Esophagus squamous epithelium (tissue), 5 donors: ENCODE data around the gene TMIE. TPM values are rescaled to one million over a fixed set of nuclear protein-coding genes. Genes with fewer than 3 reads are reported as not detected.

ENCODE experiments used
- DNase-seq: peaks from one replicate; lab custom pipeline; 2025; lab: John Stamatoyannopoulos, UW
- H3K27ac ChIP-seq, 4 donors: fragments of 200-600 bp; sonication (generic); one replicate each; pipeline ENCODE4 v1.5.1; 2016 to 2019; ENCODE audit warnings: mild to moderate bottlenecking in 1 of 4
- H3K27me3 ChIP-seq, 4 donors: fragments of 200-600 bp; sonication (generic); 1 replicate in 3 of 4; 2 replicates in 1 of 4; pipeline versions ENCODE4 v1.5.1 to v1.6.0; 2017 to 2021; ENCODE audit warnings: antibody characterized with exemption in 1 of 4
- H3K36me3 ChIP-seq, 3 donors: fragments of 200-600 bp; sonication (generic); one replicate each; pipeline ENCODE4 v1.5.1; 2016 to 2019
- H3K4me1 ChIP-seq, 3 donors: fragments of 200-600 bp; sonication (generic); one replicate each; pipeline ENCODE4 v1.5.1; 2017 to 2019
- H3K4me3 ChIP-seq, 4 donors: fragments of 200-600 bp; sonication (generic); 1 replicate in 3 of 4; 2 replicates in 1 of 4; pipeline ENCODE4 v1.5.1; 2016 to 2019; ENCODE audit warnings: mild to moderate bottlenecking in 2 of 4, moderate library complexity in 1 of 4
- H3K9me3 ChIP-seq, 3 donors: fragments of 200-600 bp; sonication (generic); one replicate each; pipeline ENCODE4 v1.5.1; 2016 to 2019
- POLR2A ChIP-seq, 4 donors: fragments of 450-650 bp; IDR thresholded peaks; one replicate each; pipeline ENCODE4 v1.6.1; 2017; ENCODE audit warnings: antibody characterized with exemption in 4 of 4, mild to moderate bottlenecking in 4 of 4, moderate library complexity in 3 of 4
- WGBS, 2 donors: methylation state at CpG; one replicate each; pipeline ENCODE4 v1.1.5; 2018; 5-methylcytosine and 5-hydroxymethylcytosine counted together
- intact Hi-C: fragments of 100-400 bp; cut with DNase I; formaldehyde crosslinking; loops from one replicate; pipeline ENCODE4 v1.15.0; 2022
- total RNA-seq, 4 donors: library from RNA; depleted of rRNA; stranded (reverse); fragments of >200 nt; gene quantifications; one replicate each; pipeline ENCODE4 v1.1.0, GENCODE V29; 2016
- TF ChIP-seq, protein P1 (sequence below), 6 experiments: fragments of 450-650 bp in 4 of 6; fragments of 200-600 bp in 2 of 6; sonication (generic) in 2 of 6; IDR thresholded peaks; one replicate each; pipeline ENCODE4 v1.5.1; 2016 to 2019; ENCODE audit warnings: antibody characterized with exemption in 6 of 6, mild to moderate bottlenecking in 4 of 6, moderate library complexity in 4 of 6
- donor health status: DM: yes; HTN: yes; CAD: no.

The TMIE gene
- total RNA-seq, 4 donors from 2014 or later = 0.18 to 1.1 (median 0.61) TPM

GRCh38 chr3:46709157-46709654 is 8.0 kb downstream of the TMIE start:
- H3K4me3 ChIP-seq = no peak overlapping the region
- H3K4me1 ChIP-seq = peaks cover 0 to 25% (median 7%) of the 10 kb centered on the region in 3 donors
- H3K27ac ChIP-seq = no peak overlapping the region
- intact Hi-C loops = loop anchor here (5.0 kb wide), 1 partner anchor 183 kb away; no protein-coding TSS in a partner anchor
- 89 to 92% methylated on average over 5 to 6 of the region's 7 CpGs for WGBS, 2 donors
- no peaks in the 10 kb centered on the region for H3K9me3 ChIP-seq
- TF ChIP-seq POLR2A (IDR thresholded peaks at IDR 0.05) = no peak
- TF ChIP-seq, protein P1, sequence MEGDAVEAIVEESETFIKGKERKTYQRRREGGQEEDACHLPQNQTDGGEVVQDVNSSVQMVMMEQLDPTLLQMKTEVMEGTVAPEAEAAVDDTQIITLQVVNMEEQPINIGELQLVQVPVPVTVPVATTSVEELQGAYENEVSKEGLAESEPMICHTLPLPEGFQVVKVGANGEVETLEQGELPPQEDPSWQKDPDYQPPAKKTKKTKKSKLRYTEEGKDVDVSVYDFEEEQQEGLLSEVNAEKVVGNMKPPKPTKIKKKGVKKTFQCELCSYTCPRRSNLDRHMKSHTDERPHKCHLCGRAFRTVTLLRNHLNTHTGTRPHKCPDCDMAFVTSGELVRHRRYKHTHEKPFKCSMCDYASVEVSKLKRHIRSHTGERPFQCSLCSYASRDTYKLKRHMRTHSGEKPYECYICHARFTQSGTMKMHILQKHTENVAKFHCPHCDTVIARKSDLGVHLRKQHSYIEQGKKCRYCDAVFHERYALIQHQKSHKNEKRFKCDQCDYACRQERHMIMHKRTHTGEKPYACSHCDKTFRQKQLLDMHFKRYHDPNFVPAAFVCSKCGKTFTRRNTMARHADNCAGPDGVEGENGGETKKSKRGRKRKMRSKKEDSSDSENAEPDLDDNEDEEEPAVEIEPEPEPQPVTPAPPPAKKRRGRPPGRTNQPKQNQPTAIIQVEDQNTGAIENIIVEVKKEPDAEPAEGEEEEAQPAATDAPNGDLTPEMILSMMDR (IDR thresholded peaks at IDR 0.05) = no peak
- DNase-seq = no peak
- peaks cover 0 to 6% (median 0%) of the 10 kb centered on the region in 4 donors for H3K27me3 ChIP-seq
- H3K36me3 ChIP-seq = no peaks in the 10 kb centered on the region

DNA sequence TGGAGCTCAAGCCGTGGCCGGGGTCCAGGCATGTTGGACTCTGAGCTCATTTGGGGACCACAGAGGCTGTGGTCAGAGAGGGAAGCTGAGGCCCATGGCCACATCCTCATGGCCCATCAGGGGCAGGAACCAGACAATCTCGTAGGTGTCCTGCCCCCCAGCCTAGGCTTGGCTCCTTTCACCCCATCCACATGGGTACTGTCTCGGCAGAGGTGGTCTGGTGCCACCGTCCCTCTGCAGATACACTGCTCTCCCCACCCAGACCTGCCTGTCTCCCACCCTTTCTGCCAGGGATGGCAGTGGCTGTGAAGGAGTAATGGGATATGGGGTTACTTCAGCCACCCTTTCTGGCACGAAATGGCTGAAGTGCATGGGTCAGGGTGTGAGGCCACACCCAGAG is 8.5 kb downstream of the TMIE start:
- no peak overlapping the region for H3K27ac ChIP-seq
- no peak for TF ChIP-seq POLR2A (IDR thresholded peaks at IDR 0.05)
- TF ChIP-seq, protein P1 (IDR thresholded peaks at IDR 0.05) = no peak
- H3K9me3 ChIP-seq = no peaks in the 10 kb centered on the region
- no peak for DNase-seq
- H3K36me3 ChIP-seq = no peaks in the 10 kb centered on the region
- peaks cover 0 to 6% (median 0%) of the 10 kb centered on the region in 4 donors for H3K27me3 ChIP-seq
- intact Hi-C loops = loop anchor here (5.0 kb wide), 1 partner anchor 183 kb away; no protein-coding TSS in a partner anchor
- H3K4me3 ChIP-seq = no peak overlapping the region
- 86 to 100% methylated on average over 2 to 5 of the region's 6 CpGs for WGBS, 2 donors
- peaks cover 0 to 28% (median 7%) of the 10 kb centered on the region in 3 donors for H3K4me1 ChIP-seq

GRCh38 chr3:46710229-46710628 is 9.0 kb downstream of the TMIE start:
- Histone ChIP-seq H3K36me3 (no peaks in the 10 kb centered on the region), H3K9me3 (no peaks in the 10 kb centered on the region), H3K27ac (no peak overlapping the region), H3K4me1 (peaks cover 0 to 28% (median 7%) of the 10 kb centered on the region in 3 donors), H3K4me3 (no peak overlapping the region), H3K27me3 (peaks cover 0 to 6% (median 0%) of the 10 kb centered on the region in 4 donors)
- intact Hi-C loops = no loop called here
- no peak for TF ChIP-seq POLR2A (IDR thresholded peaks at IDR 0.05)
- TF ChIP-seq, protein P1 (IDR thresholded peaks at IDR 0.05) = no peak
- DNase-seq = no peak
- WGBS, 2 donors = 81 to 88% methylated on average over 3 to 6 of the region's 7 CpGs

- H3K4me1 ChIP-seq = peaks cover 0 to 28% (median 7%) of the 10 kb centered on the region in 3 donors
- intact Hi-C loops = no loop called here
- H3K36me3 ChIP-seq = no peaks in the 10 kb centered on the region
- H3K27me3 ChIP-seq = peaks cover 0 to 9% (median 0%) of the 10 kb centered on the region in 4 donors
- H3K27ac ChIP-seq = no peak overlapping the region
- no peak overlapping the region for H3K4me3 ChIP-seq
- 86 to 90% methylated on average over 4 to 6 of the region's 6 CpGs for WGBS, 2 donors
- H3K9me3 ChIP-seq = no peaks in the 10 kb centered on the region
- TF ChIP-seq, protein P1 (IDR thresholded peaks at IDR 0.05) = no peak
- TF ChIP-seq POLR2A (IDR thresholded peaks at IDR 0.05) = no peak
- no peak for DNase-seq
Measured at GRCh38 chr3:46710671-46711295, 9.6 kb downstream of the TMIE start.

GRCh38 chr3:46711305-46711704 is 10.1 kb downstream of the TMIE start:
- WGBS, 2 donors = 85% methylated on average over 2 of the region's 2 CpGs; no CpG with 5 or more reads in 1 of the 2 donors
- intact Hi-C loops = no loop called here
- Histone ChIP-seq H3K27me3 (peaks cover 0 to 8% (median 0%) of the 10 kb centered on the region in 4 donors), H3K4me1 (peaks cover 0 to 22% (median 3%) of the 10 kb centered on the region in 3 donors), H3K36me3 (no peaks in the 10 kb centered on the region), H3K9me3 (no peaks in the 10 kb centered on the region), H3K4me3 (no peak overlapping the region), H3K27ac (no peak overlapping the region)
- no peak for TF ChIP-seq POLR2A (IDR thresholded peaks at IDR 0.05)
- TF ChIP-seq, protein P1 (IDR thresholded peaks at IDR 0.05) = no peak
- DNase-seq = no peak
